HG02763 (cell line): ENCODE results near the gene SIRT3.
"Not testable (repeated sequence)": the region's sequence is repeated elsewhere in the genome, so short reads cannot be mapped to it uniquely, and the experiment has no call there.

Source experiments
- ATAC-seq: cut with Tn5 transposase; IDR thresholded peaks from one replicate; pipeline ENCODE4 v1.9.1; 2021; ENCODE audit warnings: mild to moderate bottlenecking, moderate library complexity; ENCODE audit not compliant: unreplicated experiment

Gene SIRT3

DNA sequence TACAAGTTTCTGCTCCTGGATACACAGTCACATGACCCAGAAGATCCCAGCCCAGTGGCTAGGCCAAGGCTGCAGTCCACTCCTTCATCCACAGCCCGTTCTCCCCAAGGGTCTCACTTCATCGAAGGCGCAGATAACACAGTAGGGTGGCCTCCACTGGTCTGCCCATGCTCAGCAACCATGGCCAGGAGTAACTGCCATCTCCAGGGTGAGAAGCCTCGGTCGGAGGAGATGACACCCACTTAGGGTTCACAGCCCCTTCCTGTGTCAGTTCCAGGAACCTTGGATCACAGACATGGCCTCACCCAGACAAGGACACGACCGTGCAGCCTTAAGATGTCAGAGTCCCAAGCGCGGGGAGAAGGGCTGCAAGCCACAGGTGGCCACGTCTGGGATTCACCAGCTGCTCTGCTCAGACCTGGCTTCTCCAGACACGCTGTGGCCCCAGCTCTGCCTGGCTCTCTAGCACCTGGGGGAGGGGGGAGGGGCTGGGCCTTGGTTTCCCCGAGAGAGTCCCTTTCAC, 31.5 kb downstream of the SIRT3 start:
- no peak for ATAC-seq

DNA sequence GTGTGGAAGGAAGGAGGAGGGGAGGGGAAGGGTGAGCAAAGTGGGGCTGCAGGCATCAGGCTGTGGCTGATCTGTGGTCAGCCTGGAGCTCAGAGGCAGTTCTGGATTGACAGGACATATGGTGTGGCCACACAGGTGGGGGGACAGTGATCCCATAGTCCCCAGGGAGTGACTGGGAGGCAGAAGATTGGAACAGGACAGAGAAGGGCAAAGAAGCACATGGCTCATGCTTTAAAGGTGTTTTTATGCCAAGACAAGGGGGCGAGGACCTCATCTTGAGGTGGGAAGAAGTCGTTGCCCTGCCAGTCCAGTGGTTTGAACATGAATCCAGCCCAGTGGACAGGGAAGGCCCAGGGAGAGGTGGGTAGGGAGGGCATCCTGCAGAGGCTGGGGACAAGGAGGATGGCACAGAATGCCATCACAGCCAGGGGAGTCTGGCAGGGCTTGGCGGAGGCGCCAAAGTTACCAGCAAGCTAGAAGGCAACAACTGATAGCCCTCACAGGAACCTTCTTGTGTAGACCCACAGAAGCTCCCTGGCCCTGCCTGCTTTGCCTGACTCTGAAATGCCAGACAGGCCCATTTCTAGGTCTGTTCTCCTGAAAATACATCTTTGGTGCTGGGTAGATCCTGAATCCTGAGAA, 32.1 kb downstream of the SIRT3 start:
- ATAC-seq, result no peak

DNA sequence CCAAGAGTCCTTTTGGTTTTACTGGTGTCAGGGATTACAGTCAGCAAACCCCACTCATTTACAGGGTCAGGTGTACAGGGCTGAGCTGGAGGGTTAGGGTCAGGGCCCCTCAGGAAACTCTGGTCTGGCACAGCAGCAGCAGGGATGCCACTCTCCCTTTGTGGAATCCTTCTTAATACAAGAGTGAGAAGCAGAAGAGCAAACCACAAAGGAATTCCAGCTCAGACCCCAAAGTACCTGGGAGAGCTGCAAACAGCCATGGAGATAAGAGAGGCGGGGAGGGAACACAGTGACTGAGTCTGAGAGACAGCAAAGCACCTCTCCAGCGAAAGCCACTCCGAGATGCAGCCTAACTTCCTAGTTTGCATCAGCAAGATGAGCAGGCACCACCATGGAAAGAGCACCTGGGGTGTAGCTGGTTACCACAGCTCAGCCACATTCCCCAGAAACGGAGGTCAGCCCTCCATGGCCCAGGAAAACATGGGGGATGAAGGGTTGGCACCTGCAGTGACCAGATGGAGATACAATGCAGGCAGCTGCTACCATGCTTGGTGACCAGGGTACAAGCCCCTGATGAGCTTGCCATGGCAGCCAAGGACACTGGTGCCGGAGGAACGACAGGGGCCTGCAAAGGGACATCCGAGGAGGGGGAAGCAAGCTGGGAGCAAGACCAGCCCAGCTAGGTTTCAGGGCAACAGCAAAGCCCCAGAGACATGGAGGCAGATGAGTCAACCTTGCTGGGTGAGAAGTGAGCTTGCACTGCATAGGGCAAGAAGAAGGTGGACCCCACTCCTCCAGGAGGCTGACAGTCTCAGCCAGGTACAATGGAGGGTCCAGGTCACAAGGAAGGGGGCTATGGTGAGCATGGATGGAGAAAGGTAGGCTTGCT, 32.8 kb downstream of the SIRT3 start:
- ATAC-seq, result no peak

DNA sequence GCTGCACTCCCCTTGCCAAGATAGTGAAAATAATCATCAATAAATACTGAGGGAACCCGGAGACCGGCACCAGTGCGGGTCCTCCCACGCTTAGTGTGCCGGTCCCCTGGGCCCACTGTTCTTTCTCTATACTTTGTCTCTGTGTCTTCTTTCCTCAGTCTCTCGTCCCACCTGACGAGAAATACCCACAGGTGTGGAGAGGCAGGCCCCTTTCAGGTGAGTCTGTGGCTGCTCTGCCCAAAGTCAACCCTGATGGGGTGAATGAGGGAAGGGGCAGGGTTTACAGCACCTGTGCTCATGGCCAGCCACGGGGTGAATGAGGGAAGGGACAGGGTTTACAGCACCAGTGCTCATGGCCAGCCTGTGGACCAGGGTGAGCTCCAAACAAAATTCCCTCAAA, 33.7 kb downstream of the SIRT3 start:
- no peak for ATAC-seq

DNA sequence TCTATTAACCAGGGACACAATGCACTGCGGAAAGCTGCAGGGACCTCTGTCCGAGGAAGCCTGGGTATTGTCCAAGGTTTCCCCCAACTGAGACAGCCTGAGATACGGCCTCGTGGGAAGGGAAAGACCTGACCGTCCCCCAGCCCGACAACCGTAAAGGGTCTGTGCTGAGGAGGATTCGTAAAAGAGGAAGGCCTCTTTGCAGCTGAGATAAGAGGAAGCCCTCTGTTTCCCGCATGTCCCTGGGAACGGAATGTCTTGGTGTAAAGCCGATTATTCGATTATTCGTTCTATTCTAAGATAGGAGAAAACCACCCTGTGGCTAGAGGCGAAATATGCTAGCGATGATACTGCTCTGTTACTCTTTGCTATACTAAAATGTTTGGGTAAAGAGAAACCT, 34.2 kb downstream of the SIRT3 start:
- no peak for ATAC-seq

DNA sequence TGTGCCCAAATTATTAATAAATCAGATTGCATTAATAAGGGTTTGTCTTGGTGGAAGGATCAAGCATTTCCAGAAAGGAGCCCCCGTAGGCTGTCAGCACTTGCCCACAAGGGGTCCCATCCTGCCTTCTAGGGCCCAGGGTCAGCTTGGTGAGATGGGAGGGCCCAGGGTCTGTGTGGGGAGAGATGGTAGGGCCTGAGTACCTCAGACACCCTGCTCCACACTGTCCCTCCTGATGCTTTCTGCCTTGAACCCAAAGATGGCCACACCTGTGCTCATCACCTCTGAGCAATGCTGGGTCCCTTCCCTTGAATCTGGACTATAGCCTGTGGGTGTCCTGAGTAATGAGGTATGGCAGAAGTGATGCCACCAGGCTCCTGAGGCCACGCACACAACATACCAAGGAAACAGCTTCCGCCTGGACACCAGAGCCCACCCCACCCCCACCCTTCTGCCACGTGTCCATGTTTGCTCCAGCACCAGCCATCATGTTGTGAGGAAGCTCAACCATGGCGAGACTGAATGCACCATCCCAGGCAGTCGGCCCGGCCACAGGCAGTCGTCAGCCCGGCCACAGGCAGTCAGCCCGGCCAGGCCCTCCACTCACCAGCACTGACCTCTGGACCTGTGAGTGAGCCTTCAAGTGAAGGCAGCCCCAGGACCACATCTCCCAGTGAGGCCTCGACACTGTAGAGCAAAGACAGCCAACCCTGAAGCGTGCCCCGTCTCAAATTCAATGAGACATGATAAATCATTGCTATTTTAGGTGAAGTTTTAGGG, 35.7 kb downstream of the SIRT3 start:
- ATAC-seq, result no peak

DNA sequence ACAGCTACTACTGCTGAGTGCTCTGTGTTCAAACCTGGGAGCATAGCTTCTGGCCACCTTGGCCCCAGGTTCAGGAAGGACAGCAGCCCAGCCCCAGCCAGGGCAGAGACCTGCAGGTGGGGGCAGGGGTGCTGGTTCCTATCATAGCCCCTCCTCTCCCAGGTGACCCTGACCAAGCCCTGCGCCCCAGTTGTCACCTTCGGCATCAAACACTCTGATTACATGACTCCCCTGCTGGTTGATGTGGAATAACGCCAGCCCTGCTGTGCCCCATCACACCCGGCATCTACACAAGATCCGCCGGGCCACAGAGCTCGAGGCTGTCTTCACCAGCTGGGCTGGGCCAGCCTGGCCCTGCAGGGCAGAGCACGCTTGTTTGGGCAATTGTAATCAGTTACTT, 36.4 kb downstream of the SIRT3 start:
- no peak for ATAC-seq

DNA sequence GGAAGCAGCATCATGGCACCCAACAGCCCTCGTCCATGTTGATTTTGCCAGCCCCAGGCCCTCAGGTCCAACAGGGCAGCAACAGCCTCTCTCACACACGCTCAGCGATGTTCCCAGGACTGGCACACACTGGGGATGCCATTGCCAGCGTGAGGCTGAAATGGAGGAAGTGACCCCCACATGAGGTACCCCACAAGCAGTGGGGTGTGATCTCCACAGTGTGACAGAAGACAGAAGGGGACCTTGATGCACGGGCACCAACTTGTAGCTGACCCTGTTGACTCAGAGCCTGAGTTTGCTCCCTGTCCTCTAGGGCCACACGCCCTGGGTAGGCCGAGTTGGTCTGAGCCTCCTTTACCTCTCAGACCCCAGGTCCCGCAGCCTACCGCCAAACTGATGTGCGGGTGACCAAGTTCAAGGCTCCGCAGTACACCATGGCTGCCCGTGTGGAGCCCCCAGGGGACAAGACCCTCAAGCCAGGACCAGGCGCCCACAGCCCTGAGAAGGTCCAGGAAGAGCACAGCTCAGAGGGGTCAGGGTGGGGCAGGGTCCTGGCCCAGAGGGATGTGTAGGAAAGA, 37.0 kb downstream of the SIRT3 start:
- no peak for ATAC-seq

DNA sequence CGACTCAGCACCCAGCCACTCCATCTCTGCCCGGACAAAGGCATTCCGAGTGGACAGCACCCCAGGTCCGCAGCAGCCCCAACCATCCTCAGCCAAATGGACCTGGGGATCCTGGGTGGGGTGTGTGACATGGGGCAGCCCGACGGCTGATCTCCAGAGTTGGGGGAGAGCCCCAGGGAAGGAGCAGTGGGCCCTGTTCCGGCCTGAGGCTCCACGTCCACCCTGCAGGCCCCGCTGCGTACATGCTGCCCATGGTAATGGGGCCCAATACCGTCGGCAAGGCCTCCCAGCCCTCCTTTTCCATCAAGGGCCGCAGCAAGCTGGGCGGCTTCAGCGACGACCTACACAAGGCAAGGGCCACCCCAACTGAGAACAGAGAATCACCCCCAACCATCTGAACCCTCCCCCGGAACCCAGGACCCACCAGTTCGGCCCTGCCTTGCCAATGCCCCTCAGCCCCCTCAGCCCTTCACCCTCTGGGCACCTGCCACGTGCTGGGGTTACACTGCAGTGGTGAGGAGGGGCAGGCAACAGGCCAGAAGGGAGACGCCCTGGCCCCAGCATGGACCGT, 37.8 kb downstream of the SIRT3 start:
- no peak for ATAC-seq

DNA sequence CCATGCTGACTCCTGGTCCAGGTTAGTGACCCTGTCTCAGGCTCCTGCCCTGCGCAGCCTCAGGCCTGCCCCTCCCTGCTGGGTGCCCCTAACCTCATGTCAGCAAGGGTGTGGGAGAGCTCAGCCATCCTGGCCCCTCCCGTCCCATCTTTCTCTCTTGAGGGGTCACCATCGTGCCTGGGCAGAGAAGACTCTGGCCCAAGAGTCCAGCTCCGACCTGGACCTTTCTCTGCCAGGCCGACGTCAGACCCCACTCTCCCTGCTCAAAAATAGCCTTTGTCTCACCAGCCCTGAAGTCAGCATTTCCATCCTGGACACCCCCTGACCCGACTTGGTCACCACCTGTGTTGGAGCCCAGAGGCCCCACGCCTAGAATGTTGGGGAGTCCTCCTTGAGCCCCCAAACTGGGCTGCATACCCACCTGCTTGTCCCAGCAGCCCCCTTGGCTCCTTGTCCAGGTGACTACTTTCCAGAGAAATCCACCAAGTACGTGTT, 38.4 kb downstream of the SIRT3 start:
- ATAC-seq, result no peak

DNA sequence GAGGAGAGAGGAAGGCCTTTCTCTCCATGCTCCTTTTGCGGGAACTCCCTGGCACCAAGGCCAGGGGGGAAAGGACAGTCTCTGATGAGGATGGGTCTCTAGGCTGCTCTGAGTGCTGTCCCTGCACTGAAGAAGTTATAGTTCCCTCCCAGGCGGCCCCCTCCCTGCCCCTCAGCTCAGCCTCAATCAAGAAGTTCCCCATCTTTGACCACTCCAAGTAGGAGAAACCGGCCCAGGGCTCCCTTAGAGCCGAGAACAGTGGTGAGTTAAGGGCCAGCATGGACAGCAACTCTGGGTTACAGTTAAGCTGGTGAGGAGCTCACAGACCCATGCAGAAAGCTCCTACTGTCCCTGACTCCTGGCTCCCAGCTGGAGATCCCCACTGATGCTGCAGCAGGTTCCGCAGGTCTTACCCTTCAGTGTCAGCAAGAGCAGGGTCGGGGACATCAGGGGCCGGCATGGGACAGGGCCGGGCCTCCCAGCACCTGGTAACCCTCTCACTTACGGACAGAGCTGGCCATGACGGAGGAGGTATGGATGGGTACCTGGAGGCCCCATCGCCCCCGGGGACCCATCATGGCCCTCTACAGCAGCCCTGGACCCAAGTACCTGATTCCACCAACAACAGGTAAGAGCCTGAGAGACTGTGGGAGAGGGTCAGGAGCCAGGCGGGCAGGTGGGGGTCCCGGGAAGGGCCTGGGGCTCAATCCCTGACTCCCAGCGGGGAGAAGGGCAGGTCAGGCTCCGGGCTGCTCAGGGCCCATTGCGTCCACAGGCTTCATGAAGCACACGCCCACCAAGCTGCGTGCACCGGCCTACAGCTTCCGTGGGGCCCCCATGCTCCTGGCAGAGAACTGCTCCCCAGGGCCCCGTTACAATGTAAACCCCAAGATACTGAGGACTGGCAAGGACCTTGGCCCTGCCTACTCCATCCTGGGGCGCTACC, 39.1 kb downstream of the SIRT3 start:
- no peak for ATAC-seq

DNA sequence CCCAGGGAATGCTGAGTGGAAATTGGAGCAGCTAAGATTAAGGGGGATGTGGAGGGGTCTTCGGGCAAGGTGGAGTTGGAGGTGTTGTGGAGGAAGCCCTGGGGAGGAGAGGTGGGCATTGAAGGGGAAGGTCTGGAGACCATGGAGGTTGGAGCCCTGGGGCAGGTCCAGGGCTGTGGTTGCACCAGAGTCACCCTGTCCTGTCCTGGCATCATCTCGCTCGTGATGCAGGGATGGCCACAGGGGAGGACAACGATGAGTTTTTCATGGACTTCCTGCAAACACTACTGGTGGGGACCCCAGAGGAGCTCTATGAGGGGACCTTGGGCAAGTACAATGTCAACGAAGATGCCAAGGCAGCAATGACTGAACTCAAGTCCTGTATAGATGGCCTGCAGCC, 42.7 kb downstream of the SIRT3 start:
- not testable (repeated sequence) for ATAC-seq

DNA sequence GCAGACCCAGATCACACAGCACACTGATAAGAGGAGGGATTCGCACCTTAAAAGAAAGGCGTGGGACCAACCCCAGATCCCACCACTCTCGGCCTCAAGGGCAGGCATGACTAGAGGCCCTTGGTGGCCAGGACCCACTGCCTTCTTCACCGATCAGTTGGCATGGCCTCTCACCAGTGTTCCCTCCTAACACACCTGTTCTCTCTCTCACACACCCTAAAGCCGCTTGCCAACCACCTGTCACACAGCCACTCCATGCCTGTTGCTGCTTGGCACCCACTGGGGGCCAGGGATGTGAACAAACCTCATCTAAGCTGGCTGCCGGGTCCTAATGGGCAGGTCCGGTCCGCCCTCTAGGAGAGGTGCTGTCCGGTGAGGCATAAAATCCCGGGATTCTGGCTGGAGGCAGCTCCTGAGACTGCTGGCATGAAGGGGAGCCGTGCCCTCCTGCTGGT, 43.4 kb downstream of the SIRT3 start, which contains the start of gene SCGB1C1:
Gene SCGB1C1 (plus strand): TSS at position 405 of the 455 bp plus-strand sequence. CDS start 22 bp downstream, at position 427.
- not testable (repeated sequence) for ATAC-seq

DNA sequence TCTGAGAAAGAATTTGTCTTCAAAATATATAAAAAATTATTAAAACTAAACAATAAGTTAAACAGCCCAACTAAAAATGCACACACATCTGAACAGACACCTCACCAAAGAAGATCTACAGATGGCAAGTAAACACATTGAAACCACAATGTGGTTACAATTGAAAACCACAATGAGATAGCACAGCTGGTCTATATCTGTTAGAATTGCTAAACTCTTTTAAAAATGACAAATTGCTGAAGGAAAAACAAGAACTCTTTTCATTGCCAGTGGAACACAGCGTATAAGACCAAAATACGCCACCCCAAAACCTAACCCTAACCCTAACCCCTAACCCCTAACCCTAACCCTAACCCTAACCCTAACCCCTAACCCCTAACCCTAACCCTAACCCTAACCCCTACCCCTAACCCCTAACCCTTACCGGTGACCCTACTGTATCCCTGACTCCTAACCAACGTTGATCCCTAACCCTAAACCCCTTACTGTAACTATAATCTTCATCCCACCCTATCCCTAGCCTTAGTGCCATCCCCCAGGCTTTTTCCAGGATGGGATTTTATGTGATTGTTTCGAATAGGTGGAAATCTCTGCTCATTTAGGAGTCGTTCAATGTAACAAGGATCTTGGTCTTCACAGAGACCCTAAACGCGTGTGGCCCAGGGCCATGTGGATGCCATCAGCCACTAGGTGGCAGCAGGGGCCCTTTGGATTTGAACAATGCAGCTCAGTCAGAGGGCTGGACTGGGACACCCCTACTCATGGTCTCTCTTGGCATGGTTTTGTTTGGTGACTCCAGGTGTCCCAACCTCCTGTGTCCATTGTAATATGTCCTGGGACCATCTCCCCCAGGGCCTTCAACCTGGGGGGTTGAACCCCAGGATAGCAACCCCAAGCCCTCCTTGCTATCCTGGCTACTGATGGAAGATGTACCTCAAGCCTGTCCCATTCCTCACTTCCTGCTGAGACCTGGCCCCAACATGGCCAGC, 44.4 kb downstream of the SIRT3 start:
- not testable (repeated sequence) for ATAC-seq

DNA sequence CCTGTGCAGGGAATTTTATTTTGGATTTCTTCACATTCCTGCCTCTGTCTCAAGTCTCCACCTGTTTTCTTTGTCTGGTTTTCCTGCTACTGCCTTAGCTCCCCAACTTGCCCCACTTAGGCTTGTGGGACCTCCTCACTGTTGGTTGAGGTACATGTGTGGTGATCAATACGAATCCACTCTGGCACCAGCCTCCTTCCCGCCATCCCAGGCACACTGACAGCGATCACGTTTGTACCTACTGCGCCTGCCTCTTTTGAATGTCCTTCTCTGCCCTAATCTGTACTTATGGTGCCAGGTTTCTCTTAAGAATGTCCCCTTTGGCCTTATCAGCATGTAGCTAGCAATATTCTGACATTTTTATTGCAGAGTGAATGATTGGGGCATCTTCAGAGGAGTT, 45.6 kb downstream of the SIRT3 start:
- ATAC-seq, result not testable (repeated sequence)

DNA sequence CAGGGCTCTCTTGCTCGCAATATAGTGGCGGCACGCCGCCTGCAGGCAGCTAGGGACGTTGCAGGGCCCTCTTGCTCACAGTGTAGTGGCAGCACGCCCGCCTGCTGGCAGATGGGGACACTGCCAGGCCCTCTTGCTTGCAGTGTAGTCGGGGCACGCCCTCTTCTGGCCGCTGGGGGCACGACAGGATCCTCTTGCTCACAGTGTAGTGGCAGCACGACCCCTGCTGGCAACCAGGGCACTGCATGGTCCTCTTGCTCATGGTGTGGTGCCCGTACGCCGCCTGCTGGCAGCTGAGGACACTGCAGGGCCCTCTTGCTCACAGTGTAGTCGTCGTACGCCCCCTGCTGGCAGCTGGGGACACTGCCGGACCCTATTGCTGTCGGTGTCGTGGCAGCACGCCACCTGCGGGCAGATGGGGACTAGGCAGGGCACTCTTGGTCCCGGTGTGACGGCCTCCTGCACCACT, 46.3 kb downstream of the SIRT3 start:
- peak; percentile 71 for ATAC-seq

DNA sequence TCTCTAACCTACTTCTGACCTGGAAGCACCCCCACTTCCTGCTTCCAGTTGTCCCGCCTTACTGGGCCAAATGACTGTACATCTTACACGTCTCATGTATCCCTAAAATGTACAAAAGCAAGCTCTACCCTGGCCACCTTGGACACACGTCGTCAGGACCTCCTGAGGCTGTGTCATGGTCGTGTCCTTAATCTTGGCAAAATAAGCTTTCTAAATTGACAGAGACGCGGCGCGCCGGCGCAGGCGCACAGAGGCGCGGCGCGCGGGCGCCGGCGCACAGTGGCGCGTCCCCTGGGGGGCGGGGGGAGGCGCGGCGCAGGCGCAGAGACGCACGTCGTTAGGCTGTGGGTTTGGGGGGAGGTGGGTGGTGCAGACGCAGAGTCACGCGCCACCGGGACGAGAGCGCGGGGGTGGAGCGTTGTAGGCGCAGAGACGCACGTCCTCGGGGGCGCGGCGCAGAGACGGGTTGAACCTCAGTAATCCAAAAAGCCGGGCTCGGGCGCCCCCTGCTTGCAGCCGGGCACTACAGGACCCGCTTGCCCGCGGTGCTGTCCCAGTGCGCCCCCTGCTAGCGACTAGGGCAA, 46.9 kb downstream of the SIRT3 start:
- ATAC-seq, result not testable (repeated sequence)
